ENCODE results near the gene ASCC3. TPM values are rescaled to one million over a fixed set of nuclear protein-coding genes. Genes with fewer than 3 reads are reported as not detected.

The ASCC3 gene
- total RNA-seq, 4 donors from 2014 or later = 21.2 to 41.4 (median 28.5) TPM

GRCh38 chr6:100504786-100505737, 376.1 kb downstream of the ASCC3 start:
- H3K36me3 ChIP-seq = peaks cover 4 to 19% of the 10 kb centered on the region in 2 donors
- TF ChIP-seq POLR2AphosphoS5 (IDR thresholded peaks at IDR 0.05) = no peak
- no peaks in the 10 kb centered on the region for H3K9me3 ChIP-seq
- no peak overlapping the region for H3K4me3 ChIP-seq
- ATAC-seq = no peak
- H3K4me1 ChIP-seq = no peaks in the 10 kb centered on the region
- no peak overlapping the region for H3K27ac ChIP-seq
- WGBS, 2 donors (ENCODE audit: low coverage in 1 of 2) = 48 to 62% methylated on average over 4 to 6 of the region's 6 CpGs
- H3K27me3 ChIP-seq = no peaks in the 10 kb centered on the region

GRCh38 chr6:100503043-100503705, 378.0 kb downstream of the ASCC3 start:
- no peak overlapping the region for H3K4me3 ChIP-seq
- no peak overlapping the region for H3K27ac ChIP-seq
- H3K36me3 ChIP-seq = peaks cover 0 to 5% of the 10 kb centered on the region in 2 donors
- ATAC-seq = no peak
- no peaks in the 10 kb centered on the region for H3K4me1 ChIP-seq
- TF ChIP-seq EP300 (IDR thresholded peaks at IDR 0.05) (no peak), CTCF (IDR thresholded peaks at IDR 0.05) (no peak), POLR2AphosphoS5 (IDR thresholded peaks at IDR 0.05) (no peak), POLR2A (IDR thresholded peaks at IDR 0.05) (no peak)
- H3K27me3 ChIP-seq = no peaks in the 10 kb centered on the region
- H3K9me3 ChIP-seq = peaks cover 0 to 7% (median 0%) of the 10 kb centered on the region in 3 donors

DNA sequence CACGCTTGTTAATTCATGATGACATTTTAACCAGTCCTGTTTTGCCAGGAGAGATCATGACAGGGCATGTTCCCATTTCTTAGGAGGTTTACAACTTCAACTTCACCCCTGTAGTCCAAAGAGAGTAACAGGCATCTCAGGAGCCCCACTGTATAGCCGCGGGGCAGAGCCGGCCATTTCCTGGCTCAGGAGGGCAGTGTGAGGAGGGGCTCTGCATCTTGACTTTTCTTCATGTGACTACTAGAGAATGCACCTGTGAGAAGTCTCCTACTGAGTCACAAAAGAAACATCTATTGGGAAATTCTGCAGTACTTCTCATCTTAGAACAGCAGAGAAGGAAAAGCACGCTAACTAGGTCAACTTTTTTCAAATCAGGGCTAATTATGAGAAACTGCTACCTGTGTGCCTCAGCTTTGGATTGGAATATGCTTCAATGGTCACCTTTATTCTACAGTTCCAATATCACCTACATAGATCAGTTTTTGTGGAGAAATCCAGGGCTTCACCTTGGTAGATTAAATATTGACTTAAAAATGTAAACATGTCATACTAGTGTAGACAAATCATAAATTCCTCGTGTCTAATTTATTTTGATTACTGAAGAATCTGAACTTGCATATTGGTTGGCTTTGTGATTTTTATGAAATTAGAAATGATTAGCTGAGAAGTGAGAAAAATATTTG, 387.8 kb downstream of the ASCC3 start:
- Histone ChIP-seq H3K4me1 (no peaks in the 10 kb centered on the region), H3K36me3 (no peaks in the 10 kb centered on the region), H3K27ac (no peak overlapping the region), H3K27me3 (peaks cover 43% of the 10 kb centered on the region), H3K9me3 (no peaks in the 10 kb centered on the region), H3K4me3 (no peak overlapping the region)
- 65 to 81% methylated on average over 3 to 5 of the region's 6 CpGs for WGBS, 2 donors (ENCODE audit: low coverage in 1 of 2)
- no peak for ATAC-seq
- TF ChIP-seq EP300 (IDR thresholded peaks at IDR 0.05) (no peak), POLR2A (IDR thresholded peaks at IDR 0.05) (no peak), POLR2AphosphoS5 (IDR thresholded peaks at IDR 0.05) (no peak), CTCF (IDR thresholded peaks at IDR 0.05) (no peak)

- ATAC-seq = no peak
- H3K36me3 ChIP-seq = no peaks in the 10 kb centered on the region
- no peak overlapping the region for H3K27ac ChIP-seq
- H3K9me3 ChIP-seq = no peaks in the 10 kb centered on the region
- H3K4me3 ChIP-seq = no peak overlapping the region
- TF ChIP-seq CTCF (IDR thresholded peaks at IDR 0.05) (no peak), POLR2A (IDR thresholded peaks at IDR 0.05) (no peak), POLR2AphosphoS5 (IDR thresholded peaks at IDR 0.05) (no peak), EP300 (IDR thresholded peaks at IDR 0.05) (no peak)
- WGBS, 2 donors (ENCODE audit: low coverage in 1 of 2) = 21 to 45% methylated on average over 9 to 12 of the region's 13 CpGs
- H3K27me3 ChIP-seq = peaks cover 48% of the 10 kb centered on the region
- no peaks in the 10 kb centered on the region for H3K4me1 ChIP-seq
Observed at GRCh38 chr6:100491952-100492670, 389.0 kb downstream of the ASCC3 start.

DNA sequence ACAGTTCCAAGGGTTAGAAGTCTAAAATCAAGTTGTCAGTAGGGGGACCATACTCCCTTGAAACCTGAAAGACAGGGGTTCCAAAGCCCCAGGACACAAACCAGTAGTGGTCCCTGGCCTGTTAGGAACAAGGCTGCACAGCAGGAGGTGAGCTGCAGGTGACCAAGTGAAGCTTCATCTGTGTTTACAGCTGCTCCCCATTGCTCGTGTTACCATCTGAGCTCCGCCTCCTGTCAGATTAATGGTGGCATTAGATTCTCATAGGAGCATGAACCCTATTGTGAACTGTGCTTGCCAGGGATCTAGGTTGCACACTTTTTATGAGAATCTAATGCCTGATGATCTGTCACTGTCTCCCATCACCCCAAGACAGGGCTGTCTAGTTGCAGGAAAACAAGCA, 391.1 kb downstream of the ASCC3 start:
- TF ChIP-seq POLR2AphosphoS5 (IDR thresholded peaks at IDR 0.05) (no peak), POLR2A (IDR thresholded peaks at IDR 0.05) (no peak), EP300 (IDR thresholded peaks at IDR 0.05) (no peak), CTCF (IDR thresholded peaks at IDR 0.05) (no peak)
- Histone ChIP-seq H3K27ac (no peak overlapping the region), H3K36me3 (no peaks in the 10 kb centered on the region), H3K4me3 (no peak overlapping the region), H3K4me1 (no peaks in the 10 kb centered on the region), H3K9me3 (no peaks in the 10 kb centered on the region), H3K27me3 (peaks cover 47% of the 10 kb centered on the region)
- ATAC-seq = no peak
- 20 to 63% methylated on average over 1 to 2 of the region's 2 CpGs for WGBS, 2 donors (ENCODE audit: low coverage in 1 of 2)
